ENCODE data around the gene PTPRE.

Gene PTPRE

DNA sequence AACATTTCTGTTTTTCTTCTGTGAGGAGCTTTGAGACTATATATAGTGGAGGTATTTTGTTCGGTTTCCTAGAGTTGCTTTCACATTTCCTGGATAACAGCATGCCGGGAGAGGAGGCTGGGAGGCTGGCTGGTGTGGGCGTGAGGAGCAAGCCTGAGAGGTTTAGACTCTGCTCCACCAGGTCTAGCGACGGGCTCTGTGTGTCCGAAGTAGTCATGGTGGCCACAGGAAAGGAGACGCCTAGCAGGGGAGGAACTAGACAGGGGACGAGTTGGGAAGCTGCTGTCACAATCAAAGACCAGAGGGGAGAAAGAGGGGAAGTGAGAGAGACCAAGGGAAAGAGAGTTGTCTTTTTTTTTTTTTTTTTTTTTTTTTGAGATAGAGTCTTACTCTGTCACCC, 19.6 kb downstream of the PTPRE start:
- no peak for DNase-seq (ENCODE audit: low spot score)

DNA sequence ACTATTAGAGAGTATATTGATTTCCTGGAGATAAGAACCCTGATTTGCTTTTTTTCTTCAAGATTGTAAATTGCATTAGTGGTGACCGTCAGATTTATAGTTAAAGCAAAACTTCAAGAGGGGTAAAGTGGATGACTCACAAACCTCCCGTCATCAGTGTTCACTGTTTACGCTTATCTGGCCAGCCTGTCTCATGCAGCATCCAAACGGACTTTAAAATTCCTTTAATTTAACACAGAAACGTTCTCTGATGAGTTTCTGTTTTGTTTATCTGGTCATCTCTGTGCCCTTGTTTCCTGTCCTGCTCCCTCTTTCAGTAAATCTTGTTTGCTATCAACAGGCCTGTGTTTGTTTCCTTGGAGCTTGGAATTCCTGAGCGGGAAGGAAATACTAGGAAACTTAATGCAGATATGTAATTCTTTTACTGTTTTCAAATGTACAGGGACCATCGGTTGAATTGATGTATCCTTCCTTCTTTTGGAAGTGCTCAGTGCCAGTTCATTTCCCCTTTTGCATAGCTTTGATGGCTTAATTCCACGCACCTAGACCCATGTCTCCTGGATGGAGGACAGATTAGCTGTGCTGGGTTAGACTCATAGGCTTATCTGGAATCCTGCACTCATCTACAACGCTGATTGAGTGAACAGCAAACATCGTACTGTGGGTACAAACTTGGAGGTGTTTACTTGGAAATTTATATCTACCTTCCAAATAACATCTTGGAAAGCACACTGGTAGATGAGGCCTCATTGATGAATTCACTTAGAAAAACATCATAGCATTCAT, 21.3 kb downstream of the PTPRE start:
- no peak for DNase-seq (ENCODE audit: low spot score)

DNA sequence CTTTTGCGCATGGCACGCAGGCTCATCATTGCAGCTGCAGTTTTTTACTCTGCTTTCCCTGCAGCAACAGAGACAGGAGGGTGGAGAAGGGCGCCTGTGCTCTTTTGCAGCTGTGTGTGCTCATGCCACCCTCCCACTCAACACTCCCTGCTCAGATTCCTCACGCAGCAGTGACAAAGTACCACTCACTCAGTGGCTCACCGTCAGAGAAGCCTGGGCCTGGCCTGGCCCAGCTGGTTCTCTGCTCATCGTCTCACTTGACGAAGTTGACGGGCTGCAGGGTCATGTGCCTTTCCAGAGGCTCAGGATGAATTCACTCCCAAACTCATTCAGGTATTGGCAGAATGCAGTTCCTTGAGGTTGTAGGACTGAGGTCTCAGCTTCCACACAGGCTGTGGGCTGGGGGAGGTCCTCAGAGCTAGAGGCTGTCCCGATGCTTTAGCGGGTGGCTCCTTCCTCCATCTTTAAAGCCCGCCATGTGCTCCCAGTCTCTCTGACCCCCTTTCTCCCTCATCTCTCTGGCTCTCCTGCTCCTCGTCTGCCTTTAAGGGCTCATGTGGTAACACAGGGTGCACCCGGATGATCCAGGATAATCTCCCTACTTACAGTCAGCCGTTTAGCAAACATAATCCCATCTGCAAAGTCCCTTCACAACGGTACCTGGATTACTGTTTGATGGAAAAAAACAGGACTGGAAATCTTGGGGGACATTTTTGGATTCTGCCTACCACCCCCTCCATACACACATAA, 25.8 kb downstream of the PTPRE start:
- no peak for DNase-seq (ENCODE audit: low spot score)

DNA sequence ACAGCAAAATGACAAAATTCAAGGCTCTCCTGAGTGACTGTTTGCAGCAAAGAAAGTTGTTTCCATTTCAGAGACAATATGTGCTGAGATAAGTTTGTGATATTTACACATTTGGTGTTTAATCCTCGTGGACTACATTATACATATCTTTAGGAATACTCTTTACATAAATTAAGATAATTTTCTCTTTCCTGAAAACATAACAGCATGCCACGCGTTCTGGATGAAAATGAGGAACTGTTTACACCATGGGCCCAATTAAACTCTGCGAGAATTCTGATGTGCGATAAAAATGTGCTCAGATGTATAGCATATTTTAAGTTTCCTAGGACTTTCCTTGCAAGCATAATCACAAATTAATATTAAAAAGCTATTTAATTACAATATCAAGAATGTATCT, 26.4 kb downstream of the PTPRE start:
- DNase-seq (ENCODE audit: low spot score) = no peak

- DNase-seq (ENCODE audit: low spot score) = no peak
Measured at GRCh38 chr10:127934383-127934782, 27.5 kb downstream of the PTPRE start.

- no peak for DNase-seq (ENCODE audit: low spot score)
Measured at GRCh38 chr10:127935071-127935561, 28.2 kb downstream of the PTPRE start.

DNA sequence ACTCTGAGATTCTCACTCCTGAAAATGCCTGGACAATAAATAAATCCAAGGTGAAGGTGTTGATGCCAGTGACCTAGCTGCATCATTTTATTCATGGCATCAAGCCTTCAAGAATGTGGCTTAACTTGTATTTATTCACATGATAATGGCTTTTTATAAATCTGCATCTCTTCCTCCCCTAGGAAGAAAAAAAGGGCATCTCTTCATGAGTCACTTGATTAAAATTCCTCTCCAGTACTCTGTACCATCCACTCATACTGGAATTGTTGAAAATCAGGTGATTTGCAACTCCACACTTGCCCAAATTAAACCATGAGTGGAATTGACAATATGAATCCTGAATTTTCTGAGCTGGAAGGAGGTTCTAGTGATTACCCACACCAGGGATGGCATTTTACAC, 30.2 kb downstream of the PTPRE start:
- no peak for DNase-seq (ENCODE audit: low spot score)

DNA sequence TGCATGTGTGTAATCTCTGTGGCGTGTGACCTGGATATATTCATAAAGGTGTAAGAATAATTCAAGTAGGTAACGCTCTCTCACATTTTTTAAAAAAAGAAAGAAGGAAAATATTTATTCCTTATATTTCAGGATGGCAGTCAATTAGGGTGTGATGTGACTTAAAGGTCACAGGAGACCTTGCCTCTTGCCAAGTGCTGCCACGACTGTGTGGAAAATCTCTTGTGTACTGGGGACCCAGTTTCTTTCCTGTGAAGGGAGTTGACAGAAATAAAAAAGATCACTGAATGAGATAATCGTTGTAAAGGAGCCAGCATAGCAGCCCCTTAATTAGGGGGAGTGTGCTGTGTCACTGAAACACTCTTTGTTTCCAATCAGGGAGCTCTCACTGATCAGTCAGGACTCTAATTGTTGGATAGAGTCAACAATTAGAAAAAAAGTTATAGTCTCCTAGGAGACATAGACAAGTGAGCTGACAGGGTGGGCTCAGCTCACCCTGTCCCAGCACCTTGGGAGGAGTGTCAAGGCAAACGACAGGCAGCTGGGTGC, 31.1 kb downstream of the PTPRE start:
- no peak for DNase-seq (ENCODE audit: low spot score)

GRCh38 chr10:127939786-127940330, 33.0 kb downstream of the PTPRE start:
- no peak for DNase-seq (ENCODE audit: low spot score)

DNA sequence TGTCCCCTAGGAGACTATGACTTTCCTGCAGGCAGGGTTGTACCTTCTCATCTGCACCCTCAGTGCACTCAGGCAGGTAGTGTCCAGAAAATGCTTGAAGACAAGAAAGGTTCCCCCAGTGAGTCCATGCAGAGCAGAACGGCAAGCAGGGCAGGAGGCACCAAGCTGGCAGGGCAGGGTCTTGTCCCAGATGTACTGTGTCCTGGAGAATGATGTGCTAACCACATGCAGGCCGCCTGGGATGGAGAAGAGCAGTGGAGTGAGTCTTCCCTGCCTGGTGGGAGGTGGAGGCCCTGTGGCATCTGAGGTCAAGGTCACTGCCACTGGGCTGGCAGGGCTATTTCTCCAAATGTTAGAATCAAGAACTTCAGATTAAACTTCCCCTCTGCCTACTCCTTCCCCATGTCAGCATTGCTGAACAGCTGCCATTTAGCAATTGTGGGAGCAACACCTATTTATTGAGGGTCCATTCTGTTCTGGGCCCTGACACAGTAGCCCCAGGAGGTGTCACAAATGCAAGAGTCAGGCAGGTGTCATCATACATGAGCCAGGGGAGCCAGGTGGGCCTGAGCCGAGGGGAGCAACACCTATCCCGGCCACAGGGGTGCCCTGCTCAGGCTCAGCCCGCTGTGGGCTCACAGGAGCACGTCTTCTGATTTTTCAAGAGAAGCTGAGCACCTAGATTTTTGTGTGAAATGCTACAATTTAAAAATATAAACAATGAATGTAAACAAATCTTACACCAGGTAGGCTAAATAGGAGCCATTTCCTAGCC, 34.1 kb downstream of the PTPRE start:
- no peak for DNase-seq (ENCODE audit: low spot score)

DNA sequence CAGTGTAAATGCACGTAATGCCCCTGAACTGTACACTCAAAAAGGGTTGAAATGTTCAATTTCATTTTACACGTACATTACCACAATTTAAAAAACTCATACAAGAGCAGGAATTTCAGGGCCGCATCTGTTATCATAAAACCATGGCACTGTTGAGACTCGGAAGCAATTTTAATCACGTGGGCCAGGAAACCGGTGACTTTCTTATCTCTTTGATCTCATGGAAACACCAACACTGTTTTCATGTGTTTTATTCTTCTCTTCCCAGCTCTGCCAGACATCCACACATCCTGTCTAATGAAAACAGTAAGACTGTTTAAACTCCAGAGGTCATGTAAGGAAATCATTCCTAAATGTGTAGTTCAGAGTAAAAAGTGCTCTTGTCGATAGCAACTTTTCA, 35.9 kb downstream of the PTPRE start:
- DNase-seq (ENCODE audit: low spot score) = no peak

DNA sequence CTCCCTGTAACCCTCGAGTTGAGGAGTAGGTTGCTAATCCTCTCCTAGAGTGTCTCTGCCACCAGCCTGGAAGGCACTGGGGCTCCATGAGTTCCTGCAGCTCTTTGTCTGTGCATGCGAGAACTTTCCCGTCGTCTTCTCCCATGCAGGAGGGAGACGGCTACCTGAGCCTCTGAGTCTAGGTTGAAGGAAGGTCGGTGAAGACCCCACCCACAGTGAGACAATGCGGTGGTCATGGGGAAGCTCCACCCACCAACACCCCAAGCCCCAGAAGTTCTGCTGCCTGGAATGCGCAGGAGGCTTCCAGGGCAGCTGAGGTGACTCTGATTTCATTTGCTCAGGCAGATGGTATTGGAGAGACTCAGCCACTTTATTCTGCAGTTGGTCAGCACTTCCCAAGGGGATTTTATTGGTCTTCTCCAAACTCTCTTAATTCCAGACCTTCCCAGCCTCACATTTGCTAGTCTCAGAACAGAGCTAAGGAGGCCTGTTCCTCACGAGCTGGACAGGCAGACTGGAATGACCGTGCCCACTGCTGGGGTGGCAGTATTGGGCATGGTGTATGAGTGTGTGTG, 36.5 kb downstream of the PTPRE start:
- DNase-seq (ENCODE audit: low spot score) = no peak

GRCh38 chr10:127944256-127944655, 37.4 kb downstream of the PTPRE start:
- no peak for DNase-seq (ENCODE audit: low spot score)

DNA sequence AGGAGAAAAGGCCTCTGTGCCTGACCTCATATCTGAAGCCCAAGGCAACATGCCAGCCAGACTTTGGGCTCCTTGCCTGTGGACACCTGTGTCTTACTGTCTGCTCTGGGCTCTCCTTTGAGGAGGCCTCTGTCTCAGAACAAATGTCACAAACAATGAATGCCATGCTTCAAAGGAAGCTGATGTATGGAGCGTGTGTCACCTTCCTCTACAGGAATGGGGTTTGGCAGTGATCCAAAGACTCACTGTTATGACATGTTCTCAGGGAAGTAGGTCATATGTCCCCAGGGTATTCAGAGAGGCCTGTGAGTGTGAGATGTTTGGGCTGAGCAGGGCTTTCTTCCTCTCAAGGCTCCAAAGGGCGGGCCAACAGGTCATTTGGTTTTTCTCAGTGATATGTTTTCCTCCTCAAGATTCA, 38.4 kb downstream of the PTPRE start:
- no peak for DNase-seq (ENCODE audit: low spot score)

DNA sequence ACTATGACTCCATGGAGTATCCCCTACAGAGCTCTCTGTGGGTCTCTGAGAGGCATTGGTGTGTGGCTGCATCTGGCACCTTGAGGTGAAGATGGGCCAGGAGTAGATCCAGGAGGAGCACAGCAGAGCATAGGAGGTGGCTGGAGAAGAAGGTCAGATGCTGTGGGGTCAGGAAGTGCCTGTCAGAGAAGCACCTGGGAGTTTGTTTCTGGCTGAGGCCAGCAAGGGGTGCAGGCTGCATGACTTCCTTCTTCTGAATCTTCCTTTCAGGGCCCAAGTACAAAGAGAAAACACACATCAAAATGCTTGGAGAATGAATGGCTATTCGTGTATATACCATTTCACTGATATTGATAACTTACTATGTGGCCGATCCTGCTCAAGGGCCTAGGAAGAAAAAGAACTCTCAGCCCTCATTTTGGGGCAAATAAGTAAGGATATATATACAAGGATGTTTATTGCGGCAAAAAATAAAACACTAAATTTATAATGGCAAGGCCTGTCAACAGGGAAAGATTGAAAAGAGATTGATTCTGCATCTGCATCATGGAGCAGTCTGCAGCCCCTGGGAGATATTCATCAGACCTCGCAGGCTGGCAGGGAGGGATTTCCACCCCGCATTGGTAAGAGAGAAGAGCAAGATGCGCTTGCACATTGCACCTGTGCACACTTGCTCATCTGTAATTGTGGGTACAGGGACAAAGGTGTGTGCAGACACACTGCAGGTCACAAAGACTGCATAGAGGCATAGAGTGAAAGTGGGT, 39.2 kb downstream of the PTPRE start:
- no peak for DNase-seq (ENCODE audit: low spot score)

- DNase-seq (ENCODE audit: low spot score) = no peak
Measured at GRCh38 chr10:127947211-127947610, 40.3 kb downstream of the PTPRE start.

- DNase-seq (ENCODE audit: low spot score) = no peak
Measured at GRCh38 chr10:127948791-127949190, 41.9 kb downstream of the PTPRE start.

DNA sequence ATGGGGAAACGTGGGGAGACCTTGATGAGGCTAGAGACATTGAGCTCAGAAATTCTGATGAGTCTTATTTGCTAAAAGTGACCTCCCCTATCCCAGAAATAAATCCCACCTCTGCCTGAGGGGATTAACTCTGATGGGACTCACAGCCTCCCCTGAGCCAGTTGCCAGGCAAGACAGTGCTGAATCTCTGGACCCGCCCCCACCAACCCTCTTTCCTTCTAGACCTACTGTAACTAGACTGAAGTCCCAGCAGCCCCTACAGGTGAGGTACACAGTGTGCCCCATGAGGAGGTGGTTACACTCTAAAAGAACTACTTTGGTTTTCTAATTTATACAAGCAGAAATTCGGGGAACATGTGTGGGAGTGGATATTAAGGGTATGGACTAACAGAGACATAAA, 42.9 kb downstream of the PTPRE start:
- DNase-seq (ENCODE audit: low spot score) = no peak

DNA sequence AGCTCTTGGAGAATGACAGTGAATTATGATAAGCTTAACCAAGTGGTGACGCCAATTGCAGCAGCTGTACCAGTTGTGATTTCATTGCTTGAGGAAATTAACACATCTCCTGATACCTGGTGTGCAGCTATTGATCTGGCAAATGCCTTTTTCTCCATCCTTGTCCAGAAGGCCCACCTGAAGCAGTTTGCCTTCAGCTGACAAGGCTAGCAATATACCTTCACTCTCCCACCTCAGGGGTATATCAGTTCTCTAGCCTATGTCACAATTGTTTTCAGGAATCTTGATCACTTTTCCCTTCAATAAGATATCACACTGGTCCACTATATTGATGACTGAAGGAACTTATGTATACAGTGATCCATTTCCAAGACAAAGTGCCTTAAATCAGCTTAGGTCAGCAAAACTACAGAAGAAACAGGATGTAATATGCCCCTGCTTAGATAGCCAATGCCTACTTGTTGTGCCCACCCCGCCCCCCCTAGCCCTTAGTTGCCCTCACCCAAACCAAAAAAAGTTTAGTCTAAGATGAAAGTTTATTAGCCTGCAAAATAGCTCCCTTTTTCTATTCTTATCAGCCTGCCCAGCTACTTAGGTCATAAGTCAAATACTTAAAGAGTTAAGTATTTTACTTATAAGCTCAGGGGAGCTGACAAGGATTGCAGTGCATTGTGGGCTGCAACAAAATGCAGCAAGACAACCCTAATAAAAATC, 45.1 kb downstream of the PTPRE start:
- no peak for DNase-seq (ENCODE audit: low spot score)

DNA sequence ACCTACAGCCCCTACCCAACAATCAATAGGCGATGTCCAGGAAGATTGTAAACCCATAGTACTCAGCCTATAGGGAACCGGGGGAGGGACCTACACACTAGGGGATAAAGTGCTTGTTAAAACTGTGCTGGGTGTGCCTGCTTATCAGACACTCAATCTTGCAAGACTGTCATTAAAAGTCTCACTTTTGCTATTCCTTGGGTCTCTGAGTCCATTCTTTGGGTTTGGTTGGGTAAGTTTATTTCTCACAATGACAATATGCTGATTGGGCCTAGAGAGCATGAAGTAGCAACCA, 45.6 kb downstream of the PTPRE start:
- no peak for DNase-seq (ENCODE audit: low spot score)

DNA sequence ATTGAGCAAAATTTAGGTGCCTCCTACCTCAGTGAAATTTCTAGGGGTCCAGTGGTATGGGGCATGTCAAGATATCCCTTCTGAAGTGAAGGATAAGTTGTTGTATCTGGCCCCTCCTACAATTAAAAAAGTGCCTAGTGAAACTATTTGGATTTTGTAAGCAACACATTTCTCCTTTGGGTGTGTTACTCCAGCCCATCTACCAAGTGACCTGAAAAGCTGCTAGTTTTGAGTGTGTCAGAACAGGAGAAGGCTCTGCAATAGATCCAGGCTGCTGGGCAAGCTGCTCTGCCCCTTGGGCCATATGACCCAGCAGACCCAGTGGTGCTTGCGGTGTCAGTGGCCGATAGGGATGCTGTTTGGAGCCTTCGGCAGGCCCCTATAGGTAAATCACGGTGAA, 46.0 kb downstream of the PTPRE start:
- DNase-seq (ENCODE audit: low spot score) = no peak

All from hematopoietic multipotent progenitor cell treated with erythropoietin and hydrocortisone succinate and interleukin-3 and kit ligand, for 17 days (in vitro differentiated cells).